ENCODE data around the gene TENM4. TPM values are rescaled to one million over a fixed set of nuclear protein-coding genes. Genes with fewer than 3 reads are reported as not detected.

The TENM4 gene
- total RNA-seq, 1 donor from 2014 or later: 306 TPM

GRCh38 chr11:78711735-78712134, 729.1 kb downstream of the TENM4 start:
- no peak for DNase-seq (ENCODE audit: low read depth)

GRCh38 chr11:78710417-78710816, 730.4 kb downstream of the TENM4 start:
- no peak for DNase-seq (ENCODE audit: low read depth)

GRCh38 chr11:78708388-78708787, 732.4 kb downstream of the TENM4 start:
- no peak for DNase-seq (ENCODE audit: low read depth)

DNA sequence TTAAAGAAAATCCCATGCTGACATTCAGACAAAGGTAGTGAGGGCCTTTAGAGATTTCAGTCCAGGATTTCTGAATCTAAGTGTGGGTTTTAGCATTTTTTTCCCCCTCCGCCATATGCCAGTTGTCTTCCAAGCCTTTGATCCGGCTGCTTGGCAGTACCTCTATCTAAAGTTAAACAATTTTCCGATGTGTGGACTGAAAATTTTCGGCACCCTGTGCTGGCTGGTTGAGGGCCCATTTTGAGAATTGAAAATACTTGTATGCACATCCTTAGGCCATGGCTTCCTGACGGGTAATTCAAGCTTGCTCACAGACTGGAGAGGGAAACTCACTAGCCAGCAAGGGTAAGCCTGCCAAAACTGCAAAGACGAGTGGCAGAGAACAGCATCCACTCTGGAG, 734.3 kb downstream of the TENM4 start:
- no peak for DNase-seq (ENCODE audit: low read depth)

DNA sequence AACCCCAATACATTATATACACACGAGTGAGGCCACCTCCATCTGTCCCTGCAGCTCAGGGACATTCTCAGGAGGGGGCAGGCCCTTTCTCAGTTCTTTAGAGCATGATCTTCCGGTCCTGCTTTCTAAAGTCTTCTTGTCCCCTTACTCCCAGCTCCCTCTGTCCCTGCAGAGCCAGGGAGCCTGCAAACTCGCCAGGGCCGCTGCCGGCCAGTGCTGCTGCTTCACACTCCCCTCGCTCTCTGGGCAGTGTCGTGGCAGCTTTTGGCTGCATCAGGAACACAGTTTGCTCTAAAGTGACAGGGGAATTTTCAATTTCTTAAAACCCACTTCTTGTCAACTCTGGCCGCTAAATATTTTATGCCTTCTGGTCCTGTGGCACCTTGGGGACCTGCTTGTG, 736.0 kb downstream of the TENM4 start:
- DNase-seq (ENCODE audit: low read depth): no peak

- no peak for DNase-seq (ENCODE audit: low read depth)
Observed at GRCh38 chr11:78699609-78700135, 741.2 kb downstream of the TENM4 start.

DNA sequence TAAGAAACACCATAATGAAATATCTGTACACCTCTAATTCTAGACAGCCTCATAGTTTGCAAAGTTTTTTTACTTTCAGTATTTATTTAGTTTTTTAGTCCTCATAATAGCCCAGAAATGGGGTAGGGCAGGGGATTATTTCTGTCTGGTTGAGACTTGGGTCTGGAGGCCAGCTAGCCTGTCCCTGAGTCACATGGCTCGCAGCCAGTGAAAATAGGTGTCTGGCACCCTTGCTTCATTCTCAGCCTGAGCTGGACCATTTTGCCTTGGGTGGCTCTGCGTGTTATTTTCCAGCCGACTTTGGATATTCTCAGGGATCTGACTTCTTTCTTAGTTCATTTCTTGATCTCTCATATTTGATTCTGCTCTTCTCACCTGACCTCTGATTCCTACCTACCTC, 742.2 kb downstream of the TENM4 start:
- peak; percentile 59 for DNase-seq (ENCODE audit: low read depth)

DNA sequence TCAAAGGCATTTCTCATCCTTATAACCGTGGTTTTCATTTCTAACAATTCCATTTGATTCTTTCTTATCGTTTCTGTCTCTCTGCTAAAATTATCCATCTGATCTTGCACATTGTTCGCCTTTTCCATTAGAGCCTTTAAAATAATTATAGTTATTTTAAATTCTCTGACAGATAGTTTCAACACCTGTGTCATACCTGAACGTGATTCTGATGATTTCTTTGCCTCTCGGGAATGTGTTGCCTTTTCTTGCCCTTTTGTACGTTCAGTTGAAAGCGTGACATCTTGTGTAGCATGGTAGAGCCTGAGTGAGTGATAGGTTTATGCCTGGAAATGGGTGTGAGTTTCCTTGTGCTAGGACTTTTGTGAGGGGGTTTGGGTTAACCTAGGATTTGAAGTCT, 744.7 kb downstream of the TENM4 start:
- no peak for DNase-seq (ENCODE audit: low read depth)

- no peak for DNase-seq (ENCODE audit: low read depth)
Observed at GRCh38 chr11:78694152-78694551, 746.7 kb downstream of the TENM4 start.

- DNase-seq (ENCODE audit: low read depth): no peak
Observed at GRCh38 chr11:78691215-78691614, 749.6 kb downstream of the TENM4 start.

DNA sequence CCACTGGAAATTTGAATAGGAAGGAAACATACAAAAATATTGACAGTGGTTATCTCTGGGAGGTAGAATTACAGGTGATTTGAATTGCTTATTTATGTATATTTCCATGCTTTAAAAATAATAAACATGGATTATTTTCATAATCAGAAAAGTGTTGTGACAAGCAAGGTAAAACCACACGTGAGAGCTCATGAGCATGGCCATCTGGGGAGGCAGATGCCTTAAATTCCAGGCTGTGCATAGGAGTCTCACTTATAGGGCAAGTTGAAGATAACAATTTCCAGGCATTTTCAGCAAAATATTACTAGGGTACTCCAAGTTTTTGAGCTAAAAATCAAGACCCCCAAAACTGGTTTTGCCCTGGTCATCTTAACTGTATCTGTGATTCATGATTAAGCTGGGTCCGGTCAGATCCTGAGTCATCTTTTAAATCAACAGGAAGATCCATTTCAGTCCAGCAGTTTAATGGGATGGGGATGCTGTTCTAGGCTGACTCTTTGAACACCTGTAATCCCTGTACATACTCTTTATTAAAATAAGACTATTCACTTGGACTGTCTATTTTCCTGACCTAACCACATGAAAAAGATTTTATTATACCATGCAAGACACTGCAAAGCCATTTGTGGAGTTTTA, 750.4 kb downstream of the TENM4 start:
- peak; percentile 14 for DNase-seq (ENCODE audit: low read depth)

- DNase-seq (ENCODE audit: low read depth): no peak
Observed at GRCh38 chr11:78689585-78690153, 751.2 kb downstream of the TENM4 start.

- DNase-seq (ENCODE audit: low read depth): no peak
Observed at GRCh38 chr11:78689101-78689500, 751.7 kb downstream of the TENM4 start.

- peak; percentile 3 for DNase-seq (ENCODE audit: low read depth)
Observed at GRCh38 chr11:78688460-78688859, 752.4 kb downstream of the TENM4 start.

DNA sequence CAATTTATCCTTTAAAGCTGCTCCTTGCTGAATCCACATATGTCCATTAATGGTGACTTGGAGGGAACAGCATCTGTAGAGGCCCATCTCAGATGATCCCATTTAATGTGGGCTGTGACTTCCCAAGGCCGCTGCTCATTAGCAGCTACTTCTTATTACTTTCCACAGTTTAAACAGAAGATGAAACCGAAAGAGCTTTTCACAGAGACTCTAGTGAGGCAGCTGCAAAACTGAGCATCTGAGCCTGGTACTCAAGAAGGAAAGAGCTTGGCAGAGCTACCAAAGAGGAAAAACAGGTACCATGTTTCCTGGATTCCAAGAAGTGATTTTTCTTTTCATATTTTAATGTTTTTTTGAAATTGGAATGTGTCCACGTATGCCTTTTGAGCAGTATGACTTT, 755.7 kb downstream of the TENM4 start:
- no peak for DNase-seq (ENCODE audit: low read depth)

DNA sequence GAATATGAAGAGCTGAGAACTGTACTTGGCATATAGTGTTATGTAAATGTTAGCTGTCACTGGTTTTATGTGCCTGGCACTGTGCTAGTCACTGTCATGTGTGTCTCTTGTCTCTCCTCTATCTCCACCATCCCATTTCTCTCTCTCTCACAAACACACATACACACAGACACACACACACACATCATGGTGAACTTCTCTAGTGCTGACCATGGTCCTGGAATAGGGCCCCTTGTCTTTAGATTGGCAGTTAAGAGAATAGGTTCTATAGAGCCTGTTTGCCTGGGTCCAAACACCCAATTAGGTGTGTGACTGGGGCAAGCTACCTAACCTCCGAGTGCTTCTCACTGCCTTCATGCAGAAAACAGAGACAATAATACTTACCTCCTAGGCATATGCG, 756.5 kb downstream of the TENM4 start:
- no peak for DNase-seq (ENCODE audit: low read depth)

DNA sequence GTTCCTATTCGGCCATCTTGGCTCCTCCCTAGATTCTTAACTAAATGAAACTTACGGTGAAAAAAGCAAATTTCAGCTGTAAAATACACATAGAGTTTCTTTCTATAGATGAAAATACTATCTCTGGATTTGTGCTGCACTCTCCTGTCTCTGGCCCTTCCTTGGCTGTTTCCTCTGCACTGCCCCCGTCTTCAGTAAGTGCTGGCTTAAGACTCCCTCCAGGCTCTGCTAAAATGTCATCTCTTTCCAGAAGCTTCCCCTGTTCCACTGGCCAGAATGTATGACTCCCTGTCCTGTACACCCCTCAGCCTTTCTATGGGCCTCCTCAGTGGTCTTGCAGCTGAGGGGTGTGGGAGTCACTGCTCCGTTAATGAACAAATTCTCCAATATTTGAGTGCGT, 757.1 kb downstream of the TENM4 start:
- DNase-seq (ENCODE audit: low read depth): no peak

GRCh38 chr11:78676026-78676557, 764.7 kb downstream of the TENM4 start:
- DNase-seq (ENCODE audit: low read depth): no peak

DNA sequence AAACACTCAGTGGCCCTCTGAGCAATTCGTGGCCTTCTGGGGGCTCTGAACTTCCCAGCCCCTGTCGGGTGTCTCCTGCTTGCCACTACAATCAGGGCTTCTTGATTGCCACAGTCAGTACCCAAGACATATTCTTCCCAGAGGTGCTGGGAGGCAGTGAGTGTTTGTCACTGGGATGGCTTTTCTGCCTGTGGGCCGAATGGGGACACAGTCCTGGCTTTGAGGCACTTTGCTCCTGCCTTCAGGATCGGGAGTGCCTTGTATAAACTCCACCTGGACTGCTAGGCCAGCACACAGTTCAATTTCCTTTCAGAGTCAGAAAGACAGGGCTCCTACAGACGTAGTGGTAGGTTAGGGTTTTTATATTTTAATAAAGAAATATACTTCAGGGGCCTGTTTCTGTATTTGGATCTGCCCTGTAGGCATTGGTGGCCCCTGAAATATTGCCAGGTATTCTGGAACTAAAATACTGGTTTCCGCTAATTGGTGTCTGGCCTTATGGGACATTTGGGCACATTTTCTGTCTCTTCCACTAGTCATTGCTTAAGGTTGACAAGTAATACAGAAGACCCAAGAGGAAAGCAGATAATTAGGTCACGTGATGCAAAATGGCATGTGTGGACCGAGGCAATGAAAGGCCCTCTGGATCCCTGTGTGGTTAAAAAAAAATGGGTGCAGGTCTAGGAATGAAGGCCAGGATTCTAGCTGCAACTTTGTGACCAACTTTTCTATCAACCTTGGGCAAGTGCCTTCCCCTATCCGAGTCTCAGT, 767.8 kb downstream of the TENM4 start:
- DNase-seq (ENCODE audit: low read depth): no peak

DNA sequence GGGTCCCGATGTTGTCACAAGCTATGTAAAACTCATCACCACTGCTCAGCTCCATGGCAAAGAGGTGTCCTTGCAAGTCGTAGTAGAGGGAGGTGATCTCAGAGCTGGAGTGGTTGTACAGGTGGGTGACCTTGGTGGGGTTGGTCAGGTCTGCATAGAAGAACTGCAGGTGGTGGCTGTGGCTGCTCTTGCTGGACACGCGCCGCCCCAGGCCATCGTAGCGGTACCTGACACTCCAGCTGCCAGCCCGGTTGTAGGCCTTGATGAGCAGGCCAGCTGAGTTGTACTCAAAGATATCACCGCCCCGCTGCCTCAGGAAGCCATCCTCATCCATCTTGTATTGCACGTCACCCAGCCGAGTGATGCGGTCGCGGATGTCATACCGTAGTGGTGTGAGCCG, 771.6 kb downstream of the TENM4 start:
- no peak for DNase-seq (ENCODE audit: low read depth)

GRCh38 chr11:78667461-78667860, 773.4 kb downstream of the TENM4 start:
- no peak for DNase-seq (ENCODE audit: low read depth)

- DNase-seq (ENCODE audit: low read depth): no peak
Observed at GRCh38 chr11:78666675-78667160, 774.1 kb downstream of the TENM4 start.

GRCh38 chr11:78664636-78665035, 776.2 kb downstream of the TENM4 start:
- DNase-seq (ENCODE audit: low read depth): peak; percentile 11
